B cell (primary cell): Measurements from ENCODE around the gene LAIR2. TPM values are rescaled to one million over a fixed set of nuclear protein-coding genes. Genes with fewer than 3 reads are reported as not detected.

ENCODE experiments used
- ATAC-seq: fragments of 200-7000 bp; cut with Tn5 transposase; one replicate; pipeline ENCODE4 v1.10.0; 2021; ENCODE audit warnings: low read depth, mild to moderate bottlenecking, moderate number of reproducible peaks, moderate library complexity
- CTCF ChIA-PET: fragments of 350-600 bp; sonication (Branson Sonifier 250); formaldehyde crosslinking; loops from one replicate; lab custom pipeline; 2021; ENCODE audit warnings: antibody characterized with exemption, inconsistent platforms; lab: Charles Lee
- POLR2A ChIA-PET: fragments of 350-600 bp; sonication (Branson Sonifier 250); formaldehyde crosslinking; loops from one replicate; lab custom pipeline; 2021; ENCODE audit warnings: antibody characterized with exemption; lab: Charles Lee
- DNase-seq: peaks from one replicate; pipeline ENCODE4 v3.0.0; 2013
- H2AFZ ChIP-seq: 2 replicates; pipeline ENCODE4 v1.6.1; 2012; ENCODE audit warnings: mild to moderate bottlenecking, low read depth, low read length; ENCODE audit not compliant: insufficient read depth, poor library complexity, severe bottlenecking
- H3K27ac ChIP-seq, 2 donors: 1 replicate in 1 of 2; 2 replicates in 1 of 2; pipeline ENCODE4 v1.5.1; 2012 to 2013; ENCODE audit warnings: low read length in 2 of 2, mild to moderate bottlenecking in 2 of 2, moderate library complexity in 1 of 2
- H3K27me3 ChIP-seq, 4 experiments: fragments of 200-600 bp in 1 of 4; sonication (generic) in 1 of 4; replicated peaks in 1 of 4; 1 replicate in 2 of 4; 2 replicates in 2 of 4; pipeline versions ENCODE4 v1.6.1 to v1.7.0; 2013 to 2016; ENCODE audit warnings: low read length in 3 of 4, mild to moderate bottlenecking in 2 of 4, mixed read lengths in 1 of 4, moderate library complexity in 1 of 4; ENCODE audit not compliant: insufficient read depth in 4 of 4, control insufficient read depth in 3 of 4; ENCODE audit errors: control extremely low read depth in 1 of 4
- H3K36me3 ChIP-seq, 2 experiments: replicated peaks in 1 of 2; 1 replicate in 1 of 2; 2 replicates in 1 of 2; pipeline versions ENCODE4 v1.6.1 to v1.7.1; 2013; ENCODE audit warnings: low read length in 1 of 2; ENCODE audit not compliant: insufficient read depth in 2 of 2, control insufficient read depth in 1 of 2; ENCODE audit errors: control extremely low read depth in 1 of 2, extremely low read depth in 1 of 2
- H3K4me1 ChIP-seq, 2 donors: fragments of 200-600 bp in 1 of 2; sonication (generic) in 1 of 2; 1 replicate in 1 of 2; 2 replicates in 1 of 2; pipeline versions ENCODE4 v1.5.1 to v1.6.1; 2013 to 2017; ENCODE audit warnings: low read length in 2 of 2; ENCODE audit not compliant: control insufficient read depth in 2 of 2, insufficient read depth in 2 of 2
- H3K4me2 ChIP-seq: replicated peaks from 2 replicates; pipeline ENCODE3; 2012; ENCODE audit warnings: mild to moderate bottlenecking, low read depth, low read length; ENCODE audit not compliant: poor library complexity, severe bottlenecking
- H3K4me3 ChIP-seq, 5 experiments: fragments of 200-600 bp in 1 of 5; sonication (generic) in 1 of 5; 1 replicate in 3 of 5; 2 replicates in 2 of 5; pipeline versions ENCODE4 v1.5.1 to v1.7.0; 2011 to 2016; ENCODE audit warnings: low read length in 4 of 5, mild to moderate bottlenecking in 4 of 5, low read depth in 2 of 5, control low read depth in 1 of 5, moderate library complexity in 1 of 5; ENCODE audit not compliant: insufficient read depth in 1 of 5; ENCODE audit errors: control extremely low read depth in 1 of 5, extremely low read depth in 1 of 5
- H3K79me2 ChIP-seq: fragments of 200-600 bp; sonication (generic); one replicate; pipeline ENCODE4 v1.6.0; 2016; ENCODE audit warnings: low read length; ENCODE audit not compliant: control insufficient read depth, insufficient read depth
- H3K9ac ChIP-seq: fragments of 200-600 bp; sonication (generic); 2 replicates; pipeline ENCODE4 v1.6.1; 2017; ENCODE audit warnings: mild to moderate bottlenecking, low read length, moderate library complexity
- H3K9me3 ChIP-seq, 3 donors: one replicate each; pipeline versions ENCODE4 v1.6.1 to v1.7.1; 2013; ENCODE audit warnings: low read length in 2 of 3; ENCODE audit not compliant: control insufficient read depth in 2 of 3, insufficient read depth in 1 of 3; ENCODE audit errors: control extremely low read depth in 1 of 3
- H4K20me1 ChIP-seq: 2 replicates; pipeline ENCODE4 v1.6.0; 2012; ENCODE audit warnings: mild to moderate bottlenecking, low read length; ENCODE audit not compliant: insufficient read depth, control insufficient read depth, poor library complexity, severe bottlenecking
- H3K27ac Mint-ChIP-seq: one replicate; pipeline ENCODE4 v1.8.0; 2021; ENCODE audit warnings: mixed read lengths
- H3K27me3 Mint-ChIP-seq: one replicate; pipeline ENCODE4 v1.8.0; 2021; ENCODE audit warnings: mixed read lengths
- H3K4me1 Mint-ChIP-seq: one replicate; pipeline ENCODE4 v1.8.0; 2021; ENCODE audit warnings: mixed read lengths
- H3K4me3 Mint-ChIP-seq: one replicate; pipeline ENCODE4 v1.8.0; 2021; ENCODE audit warnings: mixed read lengths
- H3K9me3 Mint-ChIP-seq: one replicate; pipeline ENCODE4 v1.8.0; 2022; ENCODE audit warnings: mixed read lengths; ENCODE audit not compliant: insufficient read depth
- CTCF ChIP-seq: fragments of 200-600 bp; IDR thresholded peaks from one replicate; pipeline ENCODE4 v1.8.0; 2022; ENCODE audit warnings: antibody characterized with exemption, mild to moderate bottlenecking
- EZH2 ChIP-seq: IDR thresholded peaks from 2 replicates; pipeline ENCODE4 v1.6.1; 2012; ENCODE audit warnings: borderline replicate concordance, low read depth, mild to moderate bottlenecking, moderate library complexity, low read length; ENCODE audit not compliant: insufficient read depth, poor library complexity, severe bottlenecking
- WGBS: methylation state at CpG from one replicate; pipeline ENCODE4 v1.1.5; 2013; ENCODE audit warnings: missing lambda C conversion rate; ENCODE audit not compliant: insufficient coverage; 5-methylcytosine and 5-hydroxymethylcytosine counted together
- intact Hi-C: fragments of 100-400 bp; cut with micrococcal nuclease; formaldehyde crosslinking; loops from one replicate; pipeline ENCODE4 v1.10.0; 2022
- polyA plus RNA-seq: library from polyadenylated mRNA; depleted of rRNA; stranded (reverse); fragments of >200 nt; gene quantifications from 2 replicates; pipeline ENCODE4 v1.2.3, GENCODE V29; 2012
- total RNA-seq, 2 donors: library from RNA; stranded (reverse); fragments of 120-200 nt in 1 of 2; gene quantifications; 1 replicate in 1 of 2; 2 replicates in 1 of 2; pipeline versions ENCODE4 v1.2.3 to v1.2.4, GENCODE V29; 2013 to 2022

LAIR2 gene
- total and polyA plus RNA-seq, 2 donors (not counting 1 experiment from before 2014, with no cell fraction given): not detected

GRCh38 chr19:54463531-54464043, 39.0 kb upstream of the LAIR2 start, which contains the start of gene LENG9:
TSS of gene LENG9 (minus strand) at chr19:54463778. CDS start at chr19:54463526, 252 bp downstream.
- TF ChIP-seq EZH2: no peak
- no peak for TF ChIP-seq CTCF
- peak within 1 kb of the TSS; percentile 91 for H3K4me3 Mint-ChIP-seq
- Histone ChIP-seq H3K27me3 (peaks cover 0 to 3% (median 0%) of the 10 kb centered on the region in 4 experiments), H2AFZ (peak within 1 kb of the TSS; percentile 81), H3K4me2 (peak within 1 kb of the TSS; percentile 100), H3K79me2 (peaks cover 12% of the 10 kb centered on the region), H3K27ac (peak within 1 kb of the TSS; percentile 84 to 85), H4K20me1 (peaks cover 43% of the 10 kb centered on the region), H3K9me3 (peaks cover 0 to 26% (median 0%) of the 10 kb centered on the region in 3 donors), H3K4me3 (peak within 1 kb of the TSS; percentile 65 to 88 (median 74)), H3K36me3 (peaks cover 0 to 31% of the 10 kb centered on the region in 2 experiments), H3K4me1 (peaks cover 16 to 29% of the 10 kb centered on the region in 2 donors), H3K9ac (peak within 1 kb of the TSS; percentile 81)
- H3K27ac Mint-ChIP-seq: peak within 1 kb of the TSS; percentile 93
- no peaks in the 10 kb centered on the region for H3K9me3 Mint-ChIP-seq
- DNase-seq: no peak
- WGBS: under 1% methylated on average over 36 of the region's 41 CpGs
- ChIA-PET CTCF (interaction anchor here (0.6 kb wide), 1 partner anchor 15 kb away, joined by 3 read pairs; the partner anchor contains the start of gene LENG8), POLR2A (interaction anchor here (0.6 to 1.1 kb wide), 3 partner anchors 15 to 812 kb away, joined by 3 to 5 read pairs (median 4); partner anchors contain the start of gene LENG8)
- H3K27me3 Mint-ChIP-seq: peaks cover 6% of the 10 kb centered on the region
- ATAC-seq: peak; percentile 62
- intact Hi-C loops: loop anchor here (1.0 to 5.0 kb wide), 5 partner anchors 14 to 596 kb away; partner anchors contain the start of genes CNOT3, LENG8 and MYADM
- H3K4me1 Mint-ChIP-seq: peaks cover 23% of the 10 kb centered on the region
